HepG2 (cell line): ENCODE data around the gene ANKRD1.

Source experiments
- PBX3 ChIP-seq: sonication (generic); formaldehyde crosslinking; IDR thresholded peaks from 2 replicates; pipeline ENCODE4 v1.8.1; 2023; ENCODE audit warnings: missing genetic modification reagents, inconsistent platforms, borderline replicate concordance
- SP4 ChIP-seq: sonication (generic); formaldehyde crosslinking; IDR thresholded peaks from 2 replicates; pipeline ENCODE4 v1.8.1; 2023; ENCODE audit warnings: mild to moderate bottlenecking, missing genetic modification reagents
- TFE3 ChIP-seq: IDR thresholded peaks from 2 replicates; pipeline ENCODE4 v1.6.1; 2016
- YY1 ChIP-seq: IDR thresholded peaks from 2 replicates; pipeline ENCODE4 v1.6.1; 2011; ENCODE audit warnings: low read length, low read depth, moderate library complexity, mild to moderate bottlenecking; ENCODE audit not compliant: insufficient read depth, insufficient replicate concordance
- ZNF367 ChIP-seq: sonication (generic); formaldehyde crosslinking; IDR thresholded peaks from 2 replicates; pipeline ENCODE4 v1.4.0; 2020; ENCODE audit warnings: missing genetic modification reagents, borderline replicate concordance

GRCh38 chr10:90944749-90945148 is 23.9 kb upstream of the ANKRD1 start:
- no peak for TF ChIP-seq ZNF367 (CRISPR knock-in tag)
- TF ChIP-seq SP4 (CRISPR knock-in tag), result no peak
- no peak for TF ChIP-seq TFE3 (CRISPR knock-in tag)
- TF ChIP-seq YY1, result no peak
- no peak for TF ChIP-seq PBX3 (CRISPR knock-in tag)
